ENCODE results near the gene PERP.
A peak's percentile ranks its signal among the peaks of the same experiment; 100 is the strongest.

Gene PERP

GRCh38 chr6:138116661-138116999 lies 9.4 kb upstream of the PERP start:
- H3K27me3 ChIP-seq (ENCODE audit: insufficient read depth, low read length), result peaks cover 17% of the 10 kb centered on the region; the same call in 1 of the 2 replicates
- no peak overlapping the region for H3K4me3 ChIP-seq (ENCODE audit: low read depth, low read length)
- H3K36me3 ChIP-seq (ENCODE audit: insufficient read depth, low read length), result no peaks in the 10 kb centered on the region
- H3K79me2 ChIP-seq (ENCODE audit: control insufficient read depth, insufficient read depth, low read length, unreplicated experiment), result no peaks in the 10 kb centered on the region
- H3K27ac ChIP-seq (ENCODE audit: low read depth, low read length), result no peak overlapping the region
- H2AFZ ChIP-seq (ENCODE audit: low read length, unreplicated experiment), result no peak overlapping the region
- no peaks in the 10 kb centered on the region for H3K4me1 ChIP-seq (ENCODE audit: control insufficient read depth, insufficient read depth, low read length, unreplicated experiment)

- Histone ChIP-seq H3K27ac (ENCODE audit: low read depth, low read length) (no peak overlapping the region), H3K79me2 (ENCODE audit: control insufficient read depth, insufficient read depth, low read length, unreplicated experiment) (no peaks in the 10 kb centered on the region), H3K4me3 (ENCODE audit: low read depth, low read length) (no peak overlapping the region), H3K36me3 (ENCODE audit: insufficient read depth, low read length) (no peaks in the 10 kb centered on the region), H3K4me1 (ENCODE audit: control insufficient read depth, insufficient read depth, low read length, unreplicated experiment) (no peaks in the 10 kb centered on the region), H2AFZ (ENCODE audit: low read length, unreplicated experiment) (no peak overlapping the region), H3K27me3 (ENCODE audit: insufficient read depth, low read length) (peaks cover 12% of the 10 kb centered on the region; the same call in 1 of the 2 replicates)
These were observed 8.8 kb upstream of the PERP start for GRCh38 chr6:138115877-138116660.

- Histone ChIP-seq H3K4me1 (ENCODE audit: control insufficient read depth, insufficient read depth, low read length, unreplicated experiment) (no peaks in the 10 kb centered on the region), H3K27ac (ENCODE audit: low read depth, low read length) (no peak overlapping the region), H3K79me2 (ENCODE audit: control insufficient read depth, insufficient read depth, low read length, unreplicated experiment) (no peaks in the 10 kb centered on the region), H3K27me3 (ENCODE audit: insufficient read depth, low read length) (peaks cover 6% of the 10 kb centered on the region; the same call in 1 of the 2 replicates), H3K36me3 (ENCODE audit: insufficient read depth, low read length) (no peaks in the 10 kb centered on the region), H3K4me3 (ENCODE audit: low read depth, low read length) (no peak overlapping the region), H2AFZ (ENCODE audit: low read length, unreplicated experiment) (no peak overlapping the region)
These were observed 8.0 kb upstream of the PERP start for GRCh38 chr6:138115201-138115600.

GRCh38 chr6:138113588-138114210 lies 6.5 kb upstream of the PERP start:
- 0 out of 2 replicates have a peak, but pooled peaks cover 6% of the 10 kb centered on the region for H3K27me3 ChIP-seq (ENCODE audit: insufficient read depth, low read length)
- no peak overlapping the region for H3K4me3 ChIP-seq (ENCODE audit: low read depth, low read length)
- no peaks in the 10 kb centered on the region for H3K36me3 ChIP-seq (ENCODE audit: insufficient read depth, low read length)
- no peak overlapping the region for H3K27ac ChIP-seq (ENCODE audit: low read depth, low read length)
- H3K79me2 ChIP-seq (ENCODE audit: control insufficient read depth, insufficient read depth, low read length, unreplicated experiment), result no peaks in the 10 kb centered on the region
- H2AFZ ChIP-seq (ENCODE audit: low read length, unreplicated experiment), result no peak overlapping the region
- no peaks in the 10 kb centered on the region for H3K4me1 ChIP-seq (ENCODE audit: control insufficient read depth, insufficient read depth, low read length, unreplicated experiment)

- H2AFZ ChIP-seq (ENCODE audit: low read length, unreplicated experiment), result no peak overlapping the region
- H3K27ac ChIP-seq (ENCODE audit: low read depth, low read length), result no peak overlapping the region
- H3K79me2 ChIP-seq (ENCODE audit: control insufficient read depth, insufficient read depth, low read length, unreplicated experiment), result peaks cover 12% of the 10 kb centered on the region
- no peaks in the 10 kb centered on the region for H3K36me3 ChIP-seq (ENCODE audit: insufficient read depth, low read length)
- H3K27me3 ChIP-seq (ENCODE audit: insufficient read depth, low read length), result 0 out of 2 replicates have a peak, but pooled peaks cover 6% of the 10 kb centered on the region
- no peak overlapping the region for H3K4me3 ChIP-seq (ENCODE audit: low read depth, low read length)
- peaks cover 10% of the 10 kb centered on the region for H3K4me1 ChIP-seq (ENCODE audit: control insufficient read depth, insufficient read depth, low read length, unreplicated experiment)
These were observed 3.0 kb upstream of the PERP start for GRCh38 chr6:138110229-138110628.

GRCh38 chr6:138109042-138109997 lies 2.1 kb upstream of the PERP start:
- peak overlapping the region; percentile 44 for H2AFZ ChIP-seq (ENCODE audit: low read length, unreplicated experiment)
- peaks cover 18% of the 10 kb centered on the region for H3K79me2 ChIP-seq (ENCODE audit: control insufficient read depth, insufficient read depth, low read length, unreplicated experiment)
- H3K4me1 ChIP-seq (ENCODE audit: control insufficient read depth, insufficient read depth, low read length, unreplicated experiment), result peaks cover 11% of the 10 kb centered on the region
- no peak overlapping the region for H3K27ac ChIP-seq (ENCODE audit: low read depth, low read length)
- H3K4me3 ChIP-seq (ENCODE audit: low read depth, low read length), result no peak overlapping the region
- H3K27me3 ChIP-seq (ENCODE audit: insufficient read depth, low read length), result no peaks in the 10 kb centered on the region
- no peaks in the 10 kb centered on the region for H3K36me3 ChIP-seq (ENCODE audit: insufficient read depth, low read length)

GRCh38 chr6:138107752-138108592 lies 753 bp upstream of the PERP start:
- Histone ChIP-seq H3K27me3 (ENCODE audit: insufficient read depth, low read length) (no peaks in the 10 kb centered on the region), H3K27ac (ENCODE audit: low read depth, low read length) (no peak overlapping the region), H3K79me2 (ENCODE audit: control insufficient read depth, insufficient read depth, low read length, unreplicated experiment) (peaks cover 18% of the 10 kb centered on the region), H3K4me1 (ENCODE audit: control insufficient read depth, insufficient read depth, low read length, unreplicated experiment) (peaks cover 11% of the 10 kb centered on the region), H2AFZ (ENCODE audit: low read length, unreplicated experiment) (peak overlapping the region; percentile 34), H3K4me3 (ENCODE audit: low read depth, low read length) (peak overlapping the region; percentile 82), H3K36me3 (ENCODE audit: insufficient read depth, low read length) (no peaks in the 10 kb centered on the region)

GRCh38 chr6:138106665-138107077 lies 548 bp downstream of the PERP start:
- no peaks in the 10 kb centered on the region for H3K36me3 ChIP-seq (ENCODE audit: insufficient read depth, low read length)
- H3K4me3 ChIP-seq (ENCODE audit: low read depth, low read length), result peak overlapping the region; percentile 82
- peaks cover 11% of the 10 kb centered on the region for H3K4me1 ChIP-seq (ENCODE audit: control insufficient read depth, insufficient read depth, low read length, unreplicated experiment)
- H3K27ac ChIP-seq (ENCODE audit: low read depth, low read length), result no peak overlapping the region
- H3K79me2 ChIP-seq (ENCODE audit: control insufficient read depth, insufficient read depth, low read length, unreplicated experiment), result peaks cover 18% of the 10 kb centered on the region
- no peaks in the 10 kb centered on the region for H3K27me3 ChIP-seq (ENCODE audit: insufficient read depth, low read length)
- H2AFZ ChIP-seq (ENCODE audit: low read length, unreplicated experiment), result peak overlapping the region; percentile 34

GRCh38 chr6:138105880-138106664 lies 1.1 kb downstream of the PERP start:
- peaks cover 11% of the 10 kb centered on the region for H3K4me1 ChIP-seq (ENCODE audit: control insufficient read depth, insufficient read depth, low read length, unreplicated experiment)
- peak overlapping the region; percentile 34 for H2AFZ ChIP-seq (ENCODE audit: low read length, unreplicated experiment)
- peaks cover 18% of the 10 kb centered on the region for H3K79me2 ChIP-seq (ENCODE audit: control insufficient read depth, insufficient read depth, low read length, unreplicated experiment)
- H3K27me3 ChIP-seq (ENCODE audit: insufficient read depth, low read length), result no peaks in the 10 kb centered on the region
- peak overlapping the region; percentile 82 for H3K4me3 ChIP-seq (ENCODE audit: low read depth, low read length)
- no peak overlapping the region for H3K27ac ChIP-seq (ENCODE audit: low read depth, low read length)
- H3K36me3 ChIP-seq (ENCODE audit: insufficient read depth, low read length), result no peaks in the 10 kb centered on the region

All from ACC112 (cell line).